NCI-H524 (cell line): ENCODE data around the gene PSME2.
A peak's percentile ranks its signal among the peaks of the same experiment; 100 is the strongest.

Experiments
- DNase-seq, 2 experiments: peaks; one replicate each; lab custom pipeline; 2025; lab: John Stamatoyannopoulos, UW

PSME2 gene

DNA sequence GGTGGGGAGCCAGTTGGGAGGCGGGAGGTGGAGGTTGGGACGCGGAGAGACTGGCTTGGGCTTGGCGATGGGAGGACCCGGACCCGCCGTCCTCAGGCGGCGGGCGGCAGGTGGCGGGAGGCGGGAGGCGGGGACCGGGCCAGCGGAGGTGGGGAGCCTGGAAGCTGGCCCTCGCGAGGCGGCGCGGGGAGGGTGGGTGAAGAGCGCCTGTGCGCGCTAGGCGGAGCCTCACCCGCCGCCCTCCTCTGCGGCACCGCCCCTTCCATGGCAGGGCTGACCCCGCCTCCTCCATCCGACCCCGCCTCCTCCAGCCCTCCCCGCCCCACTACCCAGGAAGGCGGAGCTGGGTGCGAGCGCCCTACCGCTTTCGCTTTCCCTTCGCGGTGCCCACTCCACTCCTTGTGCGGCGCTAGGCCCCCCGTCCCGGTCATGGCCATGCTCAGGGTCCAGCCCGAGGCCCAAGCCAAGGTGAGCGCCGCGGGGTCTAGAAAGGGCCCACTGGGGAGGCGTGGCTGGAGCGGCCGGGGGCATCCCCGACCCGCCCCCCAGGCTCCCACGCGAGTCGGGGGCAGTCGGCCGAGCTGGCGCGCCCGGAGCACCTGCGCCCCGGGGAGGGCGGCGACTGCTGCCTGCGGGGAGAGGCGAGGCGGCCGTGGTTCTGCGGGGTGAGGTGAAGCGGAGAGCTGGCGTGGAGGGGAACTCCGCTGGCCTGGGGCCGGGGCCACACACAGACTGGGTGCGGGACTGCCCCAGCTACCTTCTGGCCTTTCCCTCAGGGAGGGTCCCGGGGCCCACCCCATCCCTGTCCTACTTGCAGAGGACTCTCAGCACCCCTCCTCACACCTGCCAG is 10.4 kb downstream of the PSME2 start, which contains the start of gene PSME1:
TSS of gene PSME1 (plus strand) at position 361 of the 850 bp plus-strand sequence. CDS start at position 430, 69 bp downstream.
- DNase-seq, result peak; percentile 88 to 94

DNA sequence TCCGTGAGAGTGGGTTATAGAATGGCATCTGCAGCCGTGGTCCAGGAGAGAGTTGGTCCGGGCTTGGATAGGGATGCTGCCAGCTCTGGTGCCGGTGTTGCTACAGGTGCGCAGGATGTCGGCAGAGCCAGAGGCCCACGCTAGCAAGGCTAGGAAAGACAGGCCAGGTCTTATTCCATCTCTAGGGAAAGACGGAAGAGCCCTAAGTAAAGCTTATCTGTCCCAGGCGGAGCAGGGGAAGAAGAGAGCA is 10.9 kb downstream of the PSME2 start:
- no peak for DNase-seq

DNA sequence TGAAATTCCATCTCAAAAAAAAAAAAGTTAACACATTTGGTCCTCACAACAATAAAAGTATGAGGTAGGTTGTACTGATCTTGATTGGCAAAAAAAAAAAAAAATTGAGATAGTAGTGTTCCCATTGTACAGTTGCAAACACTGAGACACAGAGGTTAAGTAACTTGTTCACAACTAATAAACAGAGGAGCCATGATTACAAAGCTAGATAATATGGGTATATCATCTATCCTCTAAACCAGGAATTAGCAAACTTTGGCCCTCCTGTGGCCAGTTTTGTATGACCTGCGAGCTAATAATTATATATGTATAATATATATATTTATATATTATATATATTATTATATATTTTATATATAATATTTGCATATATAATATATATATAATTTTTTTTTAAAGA is 12.7 kb downstream of the PSME2 start:
- no peak for DNase-seq

DNA sequence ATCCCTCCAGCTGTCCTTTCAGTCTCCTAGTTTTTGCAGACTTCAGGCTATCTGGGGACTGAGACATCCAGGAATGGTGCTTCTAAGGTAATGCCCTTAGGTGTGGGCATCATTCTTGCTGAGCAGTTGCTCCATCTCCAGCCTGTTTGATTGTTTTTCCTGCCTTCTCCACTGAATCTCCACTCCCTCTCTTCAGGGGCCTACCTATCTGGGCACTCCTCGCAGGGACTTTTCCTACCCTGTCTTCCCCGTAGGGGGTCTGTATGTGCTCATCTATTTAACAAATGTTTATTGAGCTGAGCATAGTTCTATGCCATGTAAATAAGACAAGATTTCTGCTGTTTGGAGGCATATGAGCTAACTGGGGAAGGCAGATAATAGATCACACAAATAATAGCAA is 13.4 kb downstream of the PSME2 start:
- DNase-seq, result no peak

GRCh38 chr14:24132061-24132685 is 14.2 kb downstream of the PSME2 start:
- DNase-seq, result no peak

DNA sequence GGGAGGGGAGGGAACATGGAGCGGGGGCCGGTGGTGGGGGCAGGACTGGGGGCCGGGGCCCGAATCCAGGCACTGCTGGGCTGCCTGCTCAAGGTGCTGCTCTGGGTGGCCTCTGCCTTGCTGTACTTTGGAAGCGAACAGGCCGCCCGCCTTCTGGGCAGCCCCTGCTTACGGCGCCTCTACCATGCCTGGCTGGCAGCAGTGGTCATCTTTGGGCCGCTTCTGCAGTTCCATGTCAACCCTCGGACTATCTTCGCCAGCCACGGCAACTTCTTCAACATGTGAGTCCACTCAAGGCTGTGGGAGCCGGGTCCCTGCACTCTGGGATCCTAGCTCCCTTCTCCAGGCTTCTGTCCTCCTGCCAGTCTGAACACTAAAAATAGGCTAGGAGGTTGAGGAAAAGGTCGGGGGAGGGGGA is 14.9 kb downstream of the PSME2 start:
- no peak for DNase-seq

- DNase-seq, result peak in 1 of 2 experiments; percentile 74
Observed at GRCh38 chr14:24130717-24131548, 15.5 kb downstream of the PSME2 start.

DNA sequence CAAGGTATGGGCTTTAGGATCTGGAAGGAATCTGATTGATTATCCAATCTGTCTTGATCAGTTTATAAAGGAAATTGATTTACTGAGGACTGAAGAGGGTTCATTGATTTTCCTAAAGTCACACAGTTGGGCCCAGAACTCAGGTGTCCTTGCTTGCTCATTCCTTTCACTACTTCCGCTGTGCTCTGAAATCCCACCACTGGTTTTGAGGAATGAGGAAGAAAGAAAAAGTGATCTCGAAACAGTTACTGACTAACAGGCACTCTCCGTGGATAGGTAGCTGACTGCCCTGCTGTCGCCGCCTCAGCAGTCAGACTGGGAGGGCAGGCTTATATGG is 16.1 kb downstream of the PSME2 start, which contains the start of gene FITM1:
TSS of gene FITM1 (plus strand) at position 280 of the 337 bp plus-strand sequence. CDS start 905 bp downstream, outside the sequence.
- no peak for DNase-seq

DNA sequence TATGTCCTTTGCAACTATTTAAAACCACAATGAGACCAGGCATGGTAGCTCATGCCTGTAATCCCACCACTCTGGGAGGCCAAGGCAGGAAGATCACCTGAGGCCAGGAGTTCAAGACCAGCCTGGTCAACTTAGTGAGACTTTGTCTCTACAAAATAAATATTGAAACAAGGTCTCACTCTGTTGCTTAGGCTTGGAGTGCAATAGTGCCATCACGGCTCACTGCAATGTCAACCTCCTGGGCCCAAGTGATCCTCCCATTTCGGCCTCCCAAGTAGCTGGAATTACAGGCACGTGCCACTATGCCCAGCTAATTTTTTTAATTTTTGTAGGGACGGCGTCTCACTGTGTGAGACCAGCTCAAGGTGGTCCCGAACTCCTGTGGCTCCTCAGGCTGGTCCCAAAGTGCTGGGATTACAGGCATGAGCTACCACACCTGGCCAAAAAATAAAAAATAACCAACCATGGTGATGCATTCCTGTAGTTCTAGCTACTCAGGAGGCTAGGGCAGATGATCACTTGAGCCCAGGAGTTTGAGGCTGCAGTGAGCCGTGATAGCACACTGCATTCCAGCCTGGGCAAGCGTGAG is 16.9 kb downstream of the PSME2 start:
- no peak for DNase-seq

- DNase-seq, result no peak
Observed at GRCh38 chr14:24127673-24128072, 18.7 kb downstream of the PSME2 start.

DNA sequence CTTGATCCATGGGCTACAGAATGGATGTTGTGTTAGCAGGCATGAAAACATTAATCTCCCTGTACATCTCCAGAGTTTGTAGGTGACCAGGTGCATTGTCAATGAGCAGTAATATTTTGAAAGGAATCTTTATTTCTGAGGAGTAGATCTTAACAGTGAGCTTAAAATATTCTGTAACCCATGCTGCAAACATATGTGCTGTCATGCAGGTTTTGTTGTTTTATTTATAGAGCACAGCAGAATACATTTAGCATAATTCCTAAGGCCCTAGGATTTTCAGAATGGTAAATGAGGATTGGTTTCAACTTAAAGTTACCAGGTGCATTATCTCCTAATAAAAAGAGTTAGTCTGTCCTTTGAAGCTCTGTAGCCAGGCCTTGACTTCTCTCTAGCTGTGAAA is 19.5 kb downstream of the PSME2 start:
- DNase-seq, result no peak

- no peak for DNase-seq
Observed at GRCh38 chr14:24123424-24124417, 22.7 kb downstream of the PSME2 start.

DNA sequence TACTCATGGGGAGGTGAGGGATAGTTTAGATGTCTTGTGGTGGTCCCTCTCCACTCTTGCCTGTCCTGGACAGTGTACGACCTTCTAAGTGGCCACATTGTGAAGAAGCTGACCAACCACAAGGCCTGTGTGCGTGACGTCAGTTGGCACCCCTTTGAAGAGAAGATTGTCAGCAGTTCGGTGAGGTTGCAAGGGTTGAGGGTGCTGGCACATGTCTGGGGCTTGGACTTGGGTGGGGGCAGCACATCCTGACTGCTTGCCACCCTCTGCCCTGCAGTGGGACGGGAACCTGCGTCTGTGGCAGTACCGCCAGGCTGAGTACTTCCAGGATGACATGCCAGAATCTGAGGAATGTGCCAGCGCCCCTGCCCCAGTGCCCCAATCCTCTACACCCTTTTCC is 23.5 kb downstream of the PSME2 start:
- no peak for DNase-seq

GRCh38 chr14:24122416-24122815 is 24.0 kb downstream of the PSME2 start:
- no peak for DNase-seq

DNA sequence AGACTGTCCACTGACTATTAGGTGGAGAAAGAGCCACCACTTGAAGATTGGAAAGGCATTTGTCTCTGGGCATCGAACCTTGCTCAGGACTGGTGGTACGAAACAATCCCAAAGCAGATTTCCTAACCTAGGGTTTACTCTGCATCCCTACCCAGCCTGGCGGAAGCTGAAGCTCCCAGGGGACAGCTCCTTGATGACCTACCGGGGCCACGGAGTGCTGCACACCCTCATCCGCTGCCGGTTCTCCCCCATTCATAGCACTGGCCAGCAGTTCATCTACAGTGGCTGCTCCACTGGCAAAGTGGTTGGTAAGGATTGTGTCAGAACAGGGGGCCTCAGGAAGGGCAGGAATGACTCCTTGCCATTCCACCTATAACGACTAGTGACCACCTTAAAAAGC is 25.2 kb downstream of the PSME2 start:
- no peak for DNase-seq

DNA sequence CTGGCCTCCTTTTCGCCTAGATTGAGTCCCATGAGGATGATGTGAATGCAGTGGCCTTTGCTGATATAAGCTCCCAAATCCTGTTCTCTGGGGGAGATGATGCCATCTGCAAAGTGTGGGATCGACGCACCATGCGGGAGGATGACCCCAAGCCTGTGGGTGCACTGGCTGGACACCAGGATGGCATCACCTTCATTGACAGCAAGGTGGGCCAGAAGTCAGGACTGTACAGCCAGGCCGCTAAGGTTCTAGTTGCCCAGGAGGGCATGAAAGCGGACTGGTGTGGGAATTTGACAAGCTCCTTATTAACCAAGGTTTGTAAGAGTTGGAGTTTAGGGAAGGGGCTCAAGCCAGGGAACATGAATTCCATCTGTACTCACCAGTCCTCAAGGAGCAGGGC is 26.7 kb downstream of the PSME2 start:
- no peak for DNase-seq

- DNase-seq, result no peak
Observed at GRCh38 chr14:24117179-24117578, 29.2 kb downstream of the PSME2 start.

DNA sequence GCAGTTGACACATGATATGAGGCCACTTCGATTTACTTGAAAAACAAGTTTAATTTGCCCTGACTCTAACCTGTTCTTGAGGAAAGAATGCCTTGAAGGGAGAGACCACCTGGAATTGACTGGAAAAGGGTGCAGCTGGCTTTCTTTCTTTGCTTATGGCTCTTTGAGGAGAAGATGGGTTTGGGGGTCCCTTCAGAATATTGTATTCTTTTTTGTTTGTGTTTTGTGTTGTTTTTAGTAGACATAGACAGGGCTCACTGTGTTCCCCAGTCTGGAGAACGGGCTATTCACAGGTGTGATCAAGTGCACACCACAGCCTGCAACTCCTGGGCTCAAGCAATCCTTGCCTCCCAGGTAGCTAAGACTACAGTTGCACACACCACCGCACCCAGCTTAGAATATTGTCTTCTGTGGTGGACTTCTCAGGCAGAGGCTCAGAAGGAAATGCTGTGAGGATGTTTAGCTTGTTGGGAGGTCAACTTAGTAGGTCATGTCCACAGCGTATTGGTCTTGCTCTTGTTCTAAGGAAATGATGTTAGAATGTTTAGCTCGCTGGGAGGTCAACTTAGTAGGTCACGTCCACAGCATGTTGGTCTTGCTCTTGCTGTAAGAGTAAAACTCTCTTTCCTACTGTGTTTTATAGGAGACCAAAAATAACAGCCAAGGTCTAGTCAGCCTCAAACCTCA is 30.1 kb downstream of the PSME2 start:
- no peak for DNase-seq

GRCh38 chr14:24115422-24116127 is 30.8 kb downstream of the PSME2 start:
- DNase-seq, result no peak
